Thyroid gland (tissue), 4 donors: ENCODE results near the gene ZNF281. TPM values are rescaled to one million over a fixed set of nuclear protein-coding genes. Genes with fewer than 3 reads are reported as not detected.
"Not testable (repeated sequence)": the region's sequence is repeated elsewhere in the genome, so short reads cannot be mapped to it uniquely, and the experiment has no call there.

Source experiments
- DNase-seq, 2 donors: peaks; one replicate each; pipeline ENCODE4 v3.0.0-alpha.2; 2019
- H3K27ac ChIP-seq, 3 donors: fragments of 200-600 bp; sonication (generic); 1 replicate in 2 of 3; 2 replicates in 1 of 3; pipeline ENCODE4 v1.5.1; 2016 to 2019; ENCODE audit warnings: mild to moderate bottlenecking in 1 of 3, moderate library complexity in 1 of 3
- H3K27me3 ChIP-seq: fragments of 200-600 bp; sonication (generic); one replicate; pipeline ENCODE4 v1.5.1; 2019
- H3K36me3 ChIP-seq, 2 donors: fragments of 200-600 bp; sonication (generic); one replicate each; pipeline ENCODE4 v1.5.1; 2016 to 2019
- H3K4me1 ChIP-seq, 2 donors: fragments of 200-600 bp; sonication (generic); one replicate each; pipeline ENCODE4 v1.5.1; 2017 to 2019
- H3K4me3 ChIP-seq, 3 donors: fragments of 200-600 bp; sonication (generic); replicated peaks in 1 of 3; 1 replicate in 2 of 3; 2 replicates in 1 of 3; pipeline ENCODE4 v1.5.1; 2016; ENCODE audit warnings: mild to moderate bottlenecking in 1 of 3
- H3K9me3 ChIP-seq: fragments of 200-600 bp; sonication (generic); one replicate; pipeline ENCODE4 v1.5.1; 2017
- CTCF ChIP-seq, 6 experiments: fragments of 200-600 bp in 3 of 6; fragments of 450-650 bp in 3 of 6; sonication (generic) in 3 of 6; IDR thresholded peaks; one replicate each; pipeline ENCODE4 v1.5.1; 2016 to 2019; ENCODE audit warnings: antibody characterized with exemption in 6 of 6, mild to moderate bottlenecking in 2 of 6, inconsistent platforms in 1 of 6, moderate library complexity in 1 of 6
- POLR2A ChIP-seq, 2 donors: fragments of 450-650 bp; IDR thresholded peaks; one replicate each; pipeline ENCODE4 v1.6.1; 2017; ENCODE audit warnings: antibody characterized with exemption in 2 of 2, mild to moderate bottlenecking in 2 of 2, moderate library complexity in 1 of 2
- WGBS, 2 donors: methylation state at CpG; one replicate each; pipeline ENCODE4 v1.1.5; 2017; 5-methylcytosine and 5-hydroxymethylcytosine counted together
- intact Hi-C: fragments of 100-400 bp; cut with DNase I; formaldehyde crosslinking; loops from one replicate; pipeline ENCODE4 v1.15.1; 2023
- total RNA-seq, 4 donors: library from RNA; depleted of rRNA; stranded (reverse); fragments of >200 nt; gene quantifications; one replicate each; pipeline ENCODE4 v1.2.3, GENCODE V29; 2016

ZNF281 gene
- total RNA-seq, 4 donors from 2014 or later: 9.8 to 16.9 (median 12.5) TPM

DNA sequence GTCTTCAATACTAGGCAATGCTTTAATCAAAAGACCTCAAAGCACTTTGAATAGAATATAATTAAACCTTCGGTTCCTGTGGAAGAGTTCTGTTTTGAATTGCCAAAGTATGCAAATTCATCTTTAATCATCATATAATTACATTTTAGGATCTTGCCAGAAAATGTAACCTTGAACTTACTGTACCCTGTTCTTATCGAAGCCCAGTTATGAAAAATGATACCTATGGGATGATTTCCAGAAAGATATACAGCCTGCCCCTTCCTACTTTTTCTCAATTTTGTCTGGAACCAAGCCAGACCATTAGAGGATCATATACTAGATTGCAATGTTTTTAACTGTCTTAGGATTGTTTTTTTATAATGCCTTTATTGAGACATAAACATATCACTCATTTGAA lies 34.0 kb upstream of the ZNF281 start:
- Histone ChIP-seq H3K4me3 (no peak overlapping the region), H3K9me3 (no peaks in the 10 kb centered on the region), H3K4me1 (no peaks in the 10 kb centered on the region), H3K27me3 (no peaks in the 10 kb centered on the region), H3K27ac (no peak overlapping the region), H3K36me3 (no peaks in the 10 kb centered on the region)
- TF ChIP-seq POLR2A (IDR thresholded peaks at IDR 0.05) (no peak), CTCF (IDR thresholded peaks at IDR 0.05) (no peak)
- intact Hi-C loops: no loop called here
- 65 to 74% methylated on average over 2 of the region's 2 CpGs for WGBS, 2 donors
- DNase-seq: no peak

DNA sequence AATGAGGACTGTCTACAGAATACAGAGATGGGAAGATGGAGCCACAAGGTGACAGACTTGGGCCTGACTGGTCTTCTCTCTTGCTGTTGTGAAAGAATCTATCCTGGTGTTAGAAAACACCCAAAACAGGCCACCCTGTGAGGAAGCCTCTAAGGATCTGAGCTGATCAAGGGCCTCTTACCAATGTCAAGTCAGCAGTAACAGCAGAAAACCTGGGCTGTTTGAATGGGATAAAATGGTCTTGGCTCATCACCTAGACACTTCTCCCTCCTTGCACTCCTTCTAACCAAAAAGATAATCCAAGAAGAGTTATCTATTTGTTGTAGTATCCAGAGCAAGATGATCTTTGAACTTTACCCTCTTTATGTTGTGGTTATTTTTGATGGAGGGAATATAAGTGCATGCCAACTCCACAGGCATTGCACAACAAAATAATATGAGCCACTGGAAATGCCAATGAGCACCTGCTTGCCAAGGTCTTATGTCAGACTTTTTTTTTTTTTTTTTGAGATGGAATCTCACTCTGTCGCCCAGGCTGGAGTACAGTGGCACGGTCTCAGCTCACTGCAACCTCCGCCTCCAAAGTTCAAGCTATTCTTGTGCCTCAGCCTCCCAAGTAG lies 32.8 kb upstream of the ZNF281 start:
- H3K36me3 ChIP-seq: no peaks in the 10 kb centered on the region
- no peak for TF ChIP-seq POLR2A (IDR thresholded peaks at IDR 0.05)
- TF ChIP-seq CTCF (IDR thresholded peaks at IDR 0.05): no peak
- H3K27ac ChIP-seq: no peak overlapping the region
- H3K27me3 ChIP-seq: no peaks in the 10 kb centered on the region
- no peaks in the 10 kb centered on the region for H3K9me3 ChIP-seq
- no peak for DNase-seq
- H3K4me3 ChIP-seq: no peak overlapping the region
- WGBS, 2 donors: 86 to 90% methylated on average over 3 of the region's 3 CpGs
- intact Hi-C loops: no loop called here
- no peaks in the 10 kb centered on the region for H3K4me1 ChIP-seq

GRCh38 chr1:200442023-200442422 lies 32.2 kb upstream of the ZNF281 start:
- H3K27ac ChIP-seq: no peak overlapping the region
- DNase-seq: no peak
- H3K9me3 ChIP-seq: no peaks in the 10 kb centered on the region
- no peaks in the 10 kb centered on the region for H3K27me3 ChIP-seq
- no peaks in the 10 kb centered on the region for H3K4me1 ChIP-seq
- H3K4me3 ChIP-seq: no peak overlapping the region
- TF ChIP-seq POLR2A (IDR thresholded peaks at IDR 0.05) (no peak), CTCF (IDR thresholded peaks at IDR 0.05) (no peak)
- WGBS, 2 donors: 89% methylated on average over 2 of the region's 2 CpGs
- intact Hi-C loops: no loop called here
- no peaks in the 10 kb centered on the region for H3K36me3 ChIP-seq

DNA sequence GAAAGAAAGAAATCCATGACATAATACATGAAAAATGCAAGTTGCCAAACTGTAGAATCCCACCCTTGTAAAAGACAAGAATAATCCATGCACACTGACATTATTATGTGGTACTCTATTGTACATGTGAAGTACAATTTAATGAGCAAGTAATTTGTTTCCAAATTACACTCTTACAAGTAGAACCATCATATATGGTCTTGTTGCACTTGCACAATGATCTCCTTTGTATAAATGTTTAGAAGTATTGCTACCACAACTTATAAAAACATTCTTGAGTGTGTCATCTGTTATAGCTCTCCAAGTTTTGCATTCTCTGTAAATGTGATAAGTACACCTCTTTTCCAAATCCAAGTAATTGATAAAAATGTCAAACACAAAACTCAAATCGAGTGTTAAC lies 29.1 kb upstream of the ZNF281 start:
- Histone ChIP-seq H3K27ac (no peak overlapping the region), H3K9me3 (no peaks in the 10 kb centered on the region), H3K4me3 (no peak overlapping the region), H3K4me1 (no peaks in the 10 kb centered on the region), H3K27me3 (no peaks in the 10 kb centered on the region), H3K36me3 (no peaks in the 10 kb centered on the region)
- WGBS, 2 donors: 88 to 93% methylated on average over 1 of the region's 1 CpG
- TF ChIP-seq POLR2A (IDR thresholded peaks at IDR 0.05) (no peak), CTCF (IDR thresholded peaks at IDR 0.05) (no peak)
- intact Hi-C loops: no loop called here
- no peak for DNase-seq

- intact Hi-C loops, H3K36me3 ChIP-seq, H3K27ac ChIP-seq, DNase-seq, H3K27me3 ChIP-seq, H3K9me3 ChIP-seq, H3K4me3 ChIP-seq, H3K4me1 ChIP-seq: not testable (repeated sequence)
- WGBS, 2 donors: 94 to 98% methylated on average over 7 of the region's 7 CpGs
These were observed 28.6 kb upstream of the ZNF281 start for GRCh38 chr1:200438413-200438812.
